Omental fat pad (tissue), 4 donors: ENCODE measurements around the gene RAB40C. TPM values are rescaled to one million over a fixed set of nuclear protein-coding genes. Genes with fewer than 3 reads are reported as not detected.

Source experiments
- ATAC-seq: fragments of 150-250 bp; one replicate; pipeline ENCODE4 v1.9.1; 2016; ENCODE audit warnings: mild to moderate bottlenecking, moderate library complexity; ENCODE audit not compliant: low FRiP score
- DNase-seq: peaks from one replicate; pipeline ENCODE4 v3.0.0-alpha.2; 2019; ENCODE audit warnings: low spot score
- CTCF ChIP-seq, 3 donors: fragments of 450-650 bp; IDR thresholded peaks; one replicate each; pipeline ENCODE4 v1.5.1; 2016 to 2017; ENCODE audit warnings: antibody characterized with exemption in 3 of 3, mild to moderate bottlenecking in 3 of 3, moderate library complexity in 2 of 3
- total RNA-seq, 4 donors: library from RNA; depleted of rRNA; stranded (reverse); fragments of >200 nt; gene quantifications; one replicate each; pipeline ENCODE4 v1.1.0, GENCODE V29; 2016

RAB40C gene
- total RNA-seq, 4 donors from 2014 or later = 11.6 to 20.6 (median 14.8) TPM

- no peak for TF ChIP-seq CTCF (IDR thresholded peaks at IDR 0.05)
- no peak for DNase-seq
- ATAC-seq = no peak
Observed at GRCh38 chr16:654034-654433, 64.2 kb downstream of the RAB40C start.

- DNase-seq (no peak), ATAC-seq (no peak)
- TF ChIP-seq CTCF (IDR thresholded peaks at IDR 0.05) = no peak
Observed at GRCh38 chr16:657487-657886, 67.6 kb downstream of the RAB40C start.

GRCh38 chr16:658679-659571 lies 69.1 kb downstream of the RAB40C start:
- no peak for TF ChIP-seq CTCF (IDR thresholded peaks at IDR 0.05)
- ATAC-seq = no peak
- DNase-seq = no peak

- no peak for TF ChIP-seq CTCF (IDR thresholded peaks at IDR 0.05)
- ATAC-seq (no peak), DNase-seq (no peak)
Observed at GRCh38 chr16:659618-660017, 69.8 kb downstream of the RAB40C start.

GRCh38 chr16:660132-660458 lies 70.2 kb downstream of the RAB40C start:
- ATAC-seq (no peak), DNase-seq (no peak)
- no peak for TF ChIP-seq CTCF (IDR thresholded peaks at IDR 0.05)

- no peak for TF ChIP-seq CTCF (IDR thresholded peaks at IDR 0.05)
- ATAC-seq (peak; percentile 52), DNase-seq (peak; percentile 55)
Observed at GRCh38 chr16:660459-661183, 70.8 kb downstream of the RAB40C start.
